Measurements from ENCODE around the gene SLX1B.
"Not testable (repeated sequence)": the region's sequence is repeated elsewhere in the genome, so short reads cannot be mapped to it uniquely, and the experiment has no call there.

SLX1B gene

DNA sequence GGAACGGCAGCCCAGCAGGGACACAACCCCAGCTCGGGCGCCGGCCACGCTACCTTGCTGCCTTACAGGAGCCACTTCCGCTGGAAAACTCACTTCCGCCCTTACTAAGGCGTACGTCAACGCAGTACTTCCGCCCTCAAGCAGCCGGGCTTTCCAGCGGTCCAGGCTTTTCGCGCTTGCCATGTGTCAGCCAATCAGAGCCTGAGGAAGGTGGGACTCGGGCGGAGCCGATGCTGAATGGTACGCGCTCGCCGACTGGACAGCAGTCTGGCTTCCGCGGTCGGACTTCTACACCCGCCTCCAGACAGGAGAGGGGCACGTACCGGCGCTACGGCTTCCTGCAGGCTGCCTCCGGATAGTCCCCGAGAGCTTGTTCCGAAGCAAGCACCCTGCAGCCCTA lies at the start of gene SLX1B, which contains the start of gene BOLA2:
Gene SLX1B (plus strand): TSS at position 265 of the 400 bp plus-strand sequence.
Gene BOLA2 (minus strand): TSS at position 83 of the 400 bp plus-strand sequence. CDS start 98 bp downstream, outside the sequence.
- not testable (repeated sequence) for H3K4me1 ChIP-seq (ENCODE audit: insufficient read depth, low read length, severe bottlenecking); H4K20me1 ChIP-seq (ENCODE audit: insufficient read depth, low read length); H3K9me2 ChIP-seq (ENCODE audit: low read depth, low read length); H3K79me2 ChIP-seq (ENCODE audit: insufficient read depth, low read length); H3K4me2 ChIP-seq (ENCODE audit: low read length); H3K4me3 ChIP-seq (ENCODE audit: low read depth, low read length, poor library complexity, severe bottlenecking); H3F3A ChIP-seq (ENCODE audit: insufficient read depth, low read length); H3K9me3 ChIP-seq (ENCODE audit: low read length); H3K9ac ChIP-seq (ENCODE audit: low read length); H3K27ac ChIP-seq (ENCODE audit: low read depth, low read length, poor library complexity, severe bottlenecking); H3K27me3 ChIP-seq (ENCODE audit: insufficient read depth, low read length); H2AFZ ChIP-seq (ENCODE audit: low read length); H3K36me3 ChIP-seq (ENCODE audit: insufficient read depth, low read length)

DNA sequence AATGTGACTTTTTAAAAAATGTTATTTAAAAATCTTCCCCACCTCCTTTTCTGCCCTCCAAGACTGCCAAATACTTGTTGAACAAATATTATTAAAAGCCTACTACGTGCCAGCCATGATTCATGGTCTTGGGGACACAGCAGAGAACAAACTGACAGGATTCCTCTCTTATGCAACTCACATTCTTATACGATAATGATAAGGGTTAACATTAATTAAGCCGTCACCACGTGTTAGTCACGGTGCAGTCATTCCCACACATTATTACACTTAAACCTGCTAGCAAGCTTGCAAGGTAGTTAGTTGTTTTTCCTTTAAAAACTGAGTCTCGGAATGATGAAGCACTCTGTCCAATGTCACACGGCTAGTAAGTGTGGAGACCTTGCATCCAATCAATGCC lies 49.1 kb upstream of the SLX1B start:
- not testable (repeated sequence) for H3K9me3 ChIP-seq (ENCODE audit: low read length); H3K4me1 ChIP-seq (ENCODE audit: insufficient read depth, low read length, severe bottlenecking); H3F3A ChIP-seq (ENCODE audit: insufficient read depth, low read length); H2AFZ ChIP-seq (ENCODE audit: low read length); H3K4me3 ChIP-seq (ENCODE audit: low read depth, low read length, poor library complexity, severe bottlenecking); H3K4me2 ChIP-seq (ENCODE audit: low read length); H3K9me2 ChIP-seq (ENCODE audit: low read depth, low read length); H3K27me3 ChIP-seq (ENCODE audit: insufficient read depth, low read length); H3K79me2 ChIP-seq (ENCODE audit: insufficient read depth, low read length); H4K20me1 ChIP-seq (ENCODE audit: insufficient read depth, low read length); H3K27ac ChIP-seq (ENCODE audit: low read depth, low read length, poor library complexity, severe bottlenecking); H3K9ac ChIP-seq (ENCODE audit: low read length)
- peaks cover 16% of the 10 kb centered on the region; the same call in 1 of the 2 replicates for H3K36me3 ChIP-seq (ENCODE audit: insufficient read depth, low read length)

DNA sequence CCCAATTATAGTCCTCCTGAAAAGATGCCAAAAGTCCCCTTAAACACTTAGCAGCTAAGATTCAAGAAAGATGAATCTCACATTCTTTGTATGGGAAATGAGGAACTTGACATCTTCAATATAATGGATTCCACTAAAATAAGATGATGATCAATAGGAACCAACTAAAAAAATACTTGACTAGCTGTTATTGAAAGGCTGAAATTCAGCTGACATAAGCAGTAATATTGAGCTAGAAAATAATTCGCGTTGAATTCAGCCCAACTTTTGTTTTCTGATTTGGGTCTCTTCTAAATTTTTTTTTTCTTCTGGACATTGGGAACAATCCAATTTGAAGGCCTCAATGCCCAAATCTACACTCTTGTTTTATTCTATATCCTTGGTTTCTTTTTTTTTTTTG lies 30.7 kb upstream of the SLX1B start:
- H3F3A ChIP-seq (ENCODE audit: insufficient read depth, low read length); H3K27ac ChIP-seq (ENCODE audit: low read depth, low read length, poor library complexity, severe bottlenecking); H3K27me3 ChIP-seq (ENCODE audit: insufficient read depth, low read length); H2AFZ ChIP-seq (ENCODE audit: low read length); H4K20me1 ChIP-seq (ENCODE audit: insufficient read depth, low read length); H3K4me2 ChIP-seq (ENCODE audit: low read length); H3K4me3 ChIP-seq (ENCODE audit: low read depth, low read length, poor library complexity, severe bottlenecking); H3K9me2 ChIP-seq (ENCODE audit: low read depth, low read length); H3K4me1 ChIP-seq (ENCODE audit: insufficient read depth, low read length, severe bottlenecking); H3K79me2 ChIP-seq (ENCODE audit: insufficient read depth, low read length); H3K9ac ChIP-seq (ENCODE audit: low read length); H3K9me3 ChIP-seq (ENCODE audit: low read length): not testable (repeated sequence)
- peaks cover 13% of the 10 kb centered on the region for H3K36me3 ChIP-seq (ENCODE audit: insufficient read depth, low read length)

DNA sequence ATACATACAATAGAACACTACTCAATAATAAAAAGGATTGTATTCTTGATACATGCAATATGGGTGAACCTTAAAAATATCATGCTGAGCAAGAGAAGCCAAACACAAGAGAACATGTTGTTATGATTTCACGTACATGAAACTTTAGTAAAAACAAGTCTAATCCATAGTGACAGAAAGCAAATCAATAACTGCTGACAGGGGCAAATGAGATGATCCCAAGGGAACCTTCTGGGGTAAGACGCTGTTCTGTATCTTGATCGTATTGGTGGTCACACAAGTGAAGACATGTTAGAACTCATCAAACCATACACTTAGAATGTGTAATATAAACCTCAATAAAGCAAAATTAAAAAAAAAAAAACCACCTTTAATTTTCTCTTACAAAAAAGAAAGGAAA lies 28.9 kb upstream of the SLX1B start:
- H3K79me2 ChIP-seq (ENCODE audit: insufficient read depth, low read length); H4K20me1 ChIP-seq (ENCODE audit: insufficient read depth, low read length); H3K4me3 ChIP-seq (ENCODE audit: low read depth, low read length, poor library complexity, severe bottlenecking); H3F3A ChIP-seq (ENCODE audit: insufficient read depth, low read length); H2AFZ ChIP-seq (ENCODE audit: low read length); H3K9ac ChIP-seq (ENCODE audit: low read length); H3K27me3 ChIP-seq (ENCODE audit: insufficient read depth, low read length); H3K9me2 ChIP-seq (ENCODE audit: low read depth, low read length); H3K27ac ChIP-seq (ENCODE audit: low read depth, low read length, poor library complexity, severe bottlenecking); H3K4me2 ChIP-seq (ENCODE audit: low read length); H3K9me3 ChIP-seq (ENCODE audit: low read length); H3K4me1 ChIP-seq (ENCODE audit: insufficient read depth, low read length, severe bottlenecking): not testable (repeated sequence)
- peaks cover 13% of the 10 kb centered on the region for H3K36me3 ChIP-seq (ENCODE audit: insufficient read depth, low read length)

DNA sequence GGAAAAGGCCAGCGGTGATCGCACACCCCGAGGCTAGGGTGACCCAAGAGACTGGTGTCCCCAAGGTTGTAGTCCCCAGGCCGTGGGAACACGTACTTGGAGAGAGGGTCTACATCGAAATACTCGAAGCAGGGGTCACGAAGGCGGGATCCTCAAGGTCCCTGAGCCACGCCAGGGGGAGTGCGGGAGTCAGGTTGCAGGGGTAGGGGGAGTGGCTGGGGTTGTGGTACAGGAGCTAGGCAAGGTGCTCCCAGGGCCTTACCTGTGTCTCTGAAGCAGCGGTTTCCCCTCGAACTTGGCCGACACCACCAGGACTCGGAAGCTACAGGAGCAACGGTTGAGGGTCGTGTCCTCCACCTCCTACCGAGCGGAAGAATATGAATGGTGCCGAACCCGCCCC lies 579 bp upstream of the SLX1B start:
- not testable (repeated sequence) for H3K27ac ChIP-seq (ENCODE audit: low read depth, low read length, poor library complexity, severe bottlenecking); H3K9me3 ChIP-seq (ENCODE audit: low read length); H2AFZ ChIP-seq (ENCODE audit: low read length); H3K9ac ChIP-seq (ENCODE audit: low read length); H3K79me2 ChIP-seq (ENCODE audit: insufficient read depth, low read length); H3K4me3 ChIP-seq (ENCODE audit: low read depth, low read length, poor library complexity, severe bottlenecking); H3K9me2 ChIP-seq (ENCODE audit: low read depth, low read length); H3F3A ChIP-seq (ENCODE audit: insufficient read depth, low read length); H3K36me3 ChIP-seq (ENCODE audit: insufficient read depth, low read length); H3K27me3 ChIP-seq (ENCODE audit: insufficient read depth, low read length); H3K4me1 ChIP-seq (ENCODE audit: insufficient read depth, low read length, severe bottlenecking); H3K4me2 ChIP-seq (ENCODE audit: low read length); H4K20me1 ChIP-seq (ENCODE audit: insufficient read depth, low read length)

DNA sequence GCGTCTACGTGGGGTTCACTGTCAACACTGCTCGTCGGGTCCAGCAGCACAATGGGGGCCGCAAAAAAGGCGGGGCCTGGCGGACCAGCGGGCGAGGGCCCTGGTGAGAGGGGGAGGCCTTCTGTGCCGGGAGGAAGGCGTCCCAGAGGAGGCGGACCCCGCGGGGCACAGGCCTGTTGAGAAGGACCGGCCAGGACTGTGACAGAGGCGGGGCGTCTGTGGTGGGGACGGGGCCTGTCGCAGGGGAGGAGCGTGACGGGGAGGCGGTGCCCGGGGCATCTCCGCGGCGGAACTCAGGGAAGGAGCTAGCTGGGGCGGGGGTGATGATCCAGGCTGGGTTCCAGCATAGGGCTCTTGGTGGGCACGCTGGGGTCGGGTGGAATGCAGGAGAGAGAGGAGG lies 495 bp downstream of the SLX1B start:
- not testable (repeated sequence) for H3K36me3 ChIP-seq (ENCODE audit: insufficient read depth, low read length)

DNA sequence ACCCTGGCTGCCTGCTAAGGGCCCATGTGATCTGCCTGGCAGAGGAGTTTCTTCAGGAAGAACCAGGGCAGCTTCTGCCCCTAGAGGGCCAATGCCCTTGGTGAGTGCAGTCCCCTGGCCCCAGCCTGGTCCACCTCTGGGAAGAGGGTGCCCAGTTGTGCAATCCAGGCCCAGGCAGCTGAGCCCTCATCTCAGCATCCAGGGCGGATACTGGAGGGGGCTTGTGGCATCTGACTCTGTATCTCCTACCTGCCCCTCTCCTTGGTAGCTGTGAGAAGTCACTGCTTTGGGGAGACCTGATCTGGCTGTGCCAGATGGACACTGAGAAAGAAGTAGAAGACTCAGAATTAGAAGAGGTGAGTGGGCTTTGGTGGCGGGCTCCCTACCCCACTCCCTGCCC lies 3.3 kb downstream of the SLX1B start:
- not testable (repeated sequence) for H3K9me2 ChIP-seq (ENCODE audit: low read depth, low read length); H3F3A ChIP-seq (ENCODE audit: insufficient read depth, low read length); H3K27ac ChIP-seq (ENCODE audit: low read depth, low read length, poor library complexity, severe bottlenecking); H3K9me3 ChIP-seq (ENCODE audit: low read length); H3K79me2 ChIP-seq (ENCODE audit: insufficient read depth, low read length); H4K20me1 ChIP-seq (ENCODE audit: insufficient read depth, low read length); H3K27me3 ChIP-seq (ENCODE audit: insufficient read depth, low read length); H3K36me3 ChIP-seq (ENCODE audit: insufficient read depth, low read length); H3K9ac ChIP-seq (ENCODE audit: low read length); H3K4me2 ChIP-seq (ENCODE audit: low read length); H3K4me1 ChIP-seq (ENCODE audit: insufficient read depth, low read length, severe bottlenecking); H3K4me3 ChIP-seq (ENCODE audit: low read depth, low read length, poor library complexity, severe bottlenecking); H2AFZ ChIP-seq (ENCODE audit: low read length)

More for the DNA sequence above, 495 bp downstream of the SLX1B start:
- not testable (repeated sequence) for H4K20me1 ChIP-seq (ENCODE audit: insufficient read depth, low read length); H2AFZ ChIP-seq (ENCODE audit: low read length); H3K4me2 ChIP-seq (ENCODE audit: low read length); H3K4me3 ChIP-seq (ENCODE audit: low read depth, low read length, poor library complexity, severe bottlenecking); H3F3A ChIP-seq (ENCODE audit: insufficient read depth, low read length); H3K9me3 ChIP-seq (ENCODE audit: low read length); H3K27ac ChIP-seq (ENCODE audit: low read depth, low read length, poor library complexity, severe bottlenecking); H3K9me2 ChIP-seq (ENCODE audit: low read depth, low read length); H3K27me3 ChIP-seq (ENCODE audit: insufficient read depth, low read length); H3K4me1 ChIP-seq (ENCODE audit: insufficient read depth, low read length, severe bottlenecking); H3K79me2 ChIP-seq (ENCODE audit: insufficient read depth, low read length); H3K9ac ChIP-seq (ENCODE audit: low read length)
